Activated CD4-positive, alpha-beta T cell treated with anti-CD3 and anti-CD28 coated beads, Interleukin-2, amount 50 U/mL, for 24 hours (primary cell): ENCODE results near the gene PSAP.

Experiments
- DNase-seq, 2 donors: peaks; one replicate each; pipeline ENCODE4 v3.0.0-alpha.2; 2020; ENCODE audit warnings: low read depth in 1 of 2, low spot score in 1 of 2

PSAP gene

DNA sequence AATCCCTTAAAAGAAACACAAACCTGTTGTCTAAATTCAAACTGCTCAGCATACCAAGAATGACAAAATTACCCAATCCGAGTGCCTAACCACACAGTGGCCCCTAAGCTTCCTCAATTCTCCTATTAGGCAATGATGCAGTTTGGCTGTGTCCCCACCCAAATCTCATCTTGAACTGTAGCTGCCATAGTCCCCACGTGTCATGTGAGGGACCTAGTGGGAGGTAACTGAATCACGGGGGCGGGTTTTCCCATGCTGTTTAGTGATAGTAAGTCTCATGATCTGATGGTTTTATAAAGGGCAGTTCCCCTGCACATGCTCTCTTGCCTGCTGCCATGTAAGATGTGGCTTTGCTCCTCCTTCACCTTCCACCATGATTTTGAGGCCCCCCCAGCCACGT lies 21.9 kb downstream of the PSAP start:
- DNase-seq = no peak

DNA sequence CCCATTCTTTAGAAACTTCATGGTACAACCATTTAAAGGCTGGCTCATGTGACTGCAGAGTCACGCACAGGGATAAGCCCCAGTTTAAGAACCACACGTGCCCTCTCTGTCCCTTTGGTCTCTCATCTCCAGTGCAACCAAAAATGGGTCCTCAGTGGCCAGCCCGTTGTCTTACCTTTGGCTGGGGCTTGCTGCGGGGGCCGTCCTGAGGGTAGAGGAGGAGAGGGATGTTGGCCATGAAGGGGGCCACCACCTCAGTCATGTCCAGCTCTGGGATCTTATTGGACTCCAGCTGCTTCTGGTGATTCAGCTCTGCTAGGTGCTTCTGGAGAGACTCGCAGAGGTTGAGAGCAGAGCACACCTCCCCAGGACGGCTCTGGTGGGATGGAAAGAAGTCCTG lies 22.3 kb downstream of the PSAP start:
- no peak for DNase-seq

GRCh38 chr10:71827852-71828251 lies 23.2 kb downstream of the PSAP start:
- DNase-seq = no peak

DNA sequence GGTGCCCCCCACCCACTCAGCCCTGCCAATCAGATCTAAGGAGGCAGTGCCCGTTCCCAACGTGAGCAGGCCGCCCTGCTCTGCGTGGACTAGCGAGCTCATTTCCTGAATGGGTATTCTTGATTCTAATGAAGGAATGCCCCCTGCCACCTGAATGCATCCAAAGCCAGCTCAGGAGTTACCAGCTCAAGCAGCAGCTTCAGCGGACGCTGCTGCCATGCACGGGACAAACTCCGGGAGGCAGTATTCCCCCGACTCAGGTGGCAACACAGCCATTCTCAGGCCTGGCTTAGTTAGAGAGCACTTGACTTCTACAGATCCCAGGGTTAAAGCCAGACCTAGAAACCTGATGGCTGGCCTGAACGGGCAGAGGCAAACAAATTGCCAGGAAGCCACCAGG lies 25.8 kb downstream of the PSAP start:
- DNase-seq = no peak

GRCh38 chr10:71824333-71824732 lies 26.7 kb downstream of the PSAP start:
- no peak for DNase-seq

GRCh38 chr10:71823356-71823755 lies 27.7 kb downstream of the PSAP start:
- DNase-seq = no peak

DNA sequence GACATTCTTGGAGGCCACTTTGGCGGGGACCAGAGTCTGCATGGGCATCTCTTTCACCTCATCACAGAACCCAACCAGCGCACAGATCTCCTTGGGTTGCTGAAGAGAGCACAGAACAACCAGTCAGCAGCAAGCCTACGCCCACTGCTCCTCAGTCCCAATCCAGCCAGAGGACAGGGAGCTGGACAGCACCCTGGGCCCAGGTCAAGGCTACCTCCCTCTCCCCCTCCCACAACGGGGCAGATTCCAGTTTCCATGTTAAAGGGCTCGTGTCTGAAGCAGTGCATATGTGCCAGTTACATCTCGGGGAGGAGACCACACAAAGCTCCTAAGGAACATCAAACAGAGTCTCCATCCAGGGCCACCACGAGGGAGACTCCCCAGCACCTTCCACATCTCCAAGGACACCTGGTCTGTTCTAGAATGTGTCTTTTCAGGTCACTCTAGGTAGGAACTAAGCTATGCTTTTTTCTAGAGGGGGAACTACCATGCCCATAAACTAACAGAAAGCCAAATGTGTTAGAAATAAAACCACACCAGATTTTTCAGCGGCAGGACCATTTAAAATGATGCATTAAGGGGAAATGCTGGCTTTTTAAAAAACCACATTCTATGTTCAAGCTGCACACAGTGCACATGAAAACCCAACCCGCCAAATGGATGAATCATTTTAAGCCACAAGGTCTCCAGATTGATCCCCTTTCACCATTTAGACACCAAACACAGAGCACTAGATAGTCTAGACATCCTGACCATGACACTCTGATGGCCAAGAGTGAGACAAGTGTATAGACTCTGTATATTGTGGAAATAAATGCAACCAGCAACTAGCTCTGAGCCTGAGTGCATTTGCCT lies 28.9 kb downstream of the PSAP start:
- no peak for DNase-seq

DNA sequence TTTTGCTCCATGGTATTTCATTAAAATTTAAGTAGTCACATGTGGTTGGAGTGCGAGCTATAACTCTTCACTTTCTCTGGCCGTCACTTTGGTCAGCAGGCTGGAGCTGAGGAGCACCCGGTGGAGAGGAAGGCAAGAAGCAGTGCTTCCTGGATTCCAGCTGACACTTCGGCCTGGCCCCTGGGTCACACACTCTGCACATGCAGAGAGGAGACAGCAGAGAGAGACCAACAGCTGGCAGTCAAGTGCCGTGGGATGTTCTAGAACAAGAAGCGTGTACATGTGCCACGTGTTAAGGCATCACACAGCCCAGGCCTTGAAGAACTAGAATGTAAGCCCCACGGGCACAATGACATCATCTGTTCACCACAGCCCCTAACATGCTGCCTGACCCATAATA lies 30.1 kb downstream of the PSAP start:
- DNase-seq = no peak

DNA sequence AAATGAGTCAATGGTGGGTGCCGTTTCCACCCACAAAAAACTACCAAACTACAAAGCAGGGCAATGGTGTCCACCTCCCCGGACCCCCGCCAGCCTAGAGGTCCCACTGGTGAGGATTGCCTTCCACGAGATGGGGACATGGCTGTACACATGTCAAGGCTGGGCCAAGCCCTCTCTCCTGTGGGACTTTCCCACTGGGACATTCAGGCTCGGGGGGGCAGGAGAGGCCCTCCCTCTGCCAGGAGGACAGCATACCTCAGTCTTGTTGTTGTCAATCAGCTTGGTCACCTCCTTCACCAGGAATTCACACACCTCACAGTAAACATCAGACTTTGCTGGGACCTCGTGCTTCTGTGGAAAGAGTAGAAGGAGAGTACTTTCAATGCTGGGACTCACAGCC lies 31.1 kb downstream of the PSAP start:
- DNase-seq = no peak

DNA sequence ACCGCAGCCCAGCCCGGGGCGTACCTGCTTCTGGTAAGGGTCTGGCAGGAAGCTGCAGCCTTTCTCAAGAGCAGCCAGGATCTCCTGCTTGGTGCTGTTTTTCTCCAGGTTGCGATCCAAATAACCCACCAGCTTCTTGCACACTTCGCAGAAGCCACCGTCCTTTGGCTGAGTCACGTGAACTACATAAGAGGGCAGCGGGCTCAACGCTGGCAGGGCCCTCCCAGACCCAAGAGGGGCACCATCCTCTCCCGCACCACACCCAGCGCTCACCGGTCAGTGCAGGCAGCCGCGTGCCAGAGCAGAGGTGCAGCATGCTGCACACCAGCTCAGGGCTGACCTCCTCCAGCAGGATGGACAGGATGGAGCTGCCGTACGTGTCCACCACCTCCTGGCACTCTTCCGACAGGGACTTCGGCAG lies 31.6 kb downstream of the PSAP start:
- no peak for DNase-seq

- DNase-seq = no peak
These were observed 32.3 kb downstream of the PSAP start for GRCh38 chr10:71818674-71819260.

- no peak for DNase-seq
These were observed 33.0 kb downstream of the PSAP start for GRCh38 chr10:71817831-71818655.

- DNase-seq = no peak
These were observed 34.0 kb downstream of the PSAP start for GRCh38 chr10:71816936-71817618.

DNA sequence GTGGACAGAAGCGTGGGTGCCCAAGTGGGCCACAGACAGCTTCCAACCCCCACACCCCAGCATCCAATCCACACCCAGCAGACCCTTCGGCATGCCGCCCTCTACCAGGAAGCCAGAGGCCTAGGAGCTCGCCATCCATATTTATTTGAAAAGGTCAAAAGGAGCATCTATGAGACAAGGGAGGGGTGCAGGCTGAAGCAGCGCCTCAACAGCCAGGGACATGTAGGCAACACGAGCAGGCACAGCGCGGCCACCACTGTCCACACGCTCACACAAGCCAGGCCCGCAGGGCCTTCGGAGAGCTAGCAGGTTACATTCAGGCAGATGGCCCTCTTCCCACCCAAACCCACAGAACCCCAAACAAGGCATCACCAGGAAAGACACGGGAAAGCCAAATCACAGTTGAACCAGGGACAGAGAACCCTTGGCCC lies 34.6 kb downstream of the PSAP start:
- DNase-seq = no peak

GRCh38 chr10:71815515-71816130 lies 35.4 kb downstream of the PSAP start:
- no peak for DNase-seq

GRCh38 chr10:71814922-71815411 lies 36.1 kb downstream of the PSAP start:
- no peak for DNase-seq

- DNase-seq = no peak
These were observed 38.0 kb downstream of the PSAP start for GRCh38 chr10:71812913-71813590.

- DNase-seq = peak; percentile 73 to 76
These were observed 38.8 kb downstream of the PSAP start for GRCh38 chr10:71812016-71812912.

GRCh38 chr10:71811351-71811750 lies 39.7 kb downstream of the PSAP start:
- no peak for DNase-seq
